Stimulated activated CD4-positive, alpha-beta T cell treated with anti-CD3 and anti-CD28 coated beads, Interleukin-12 subunit alpha, Interleukin-12 subunit beta, amount 100 ng/mL, for 4 hours (primary cell): ENCODE data around the gene BAZ1B.
"Not testable (repeated sequence)": the region's sequence is repeated elsewhere in the genome, so short reads cannot be mapped to it uniquely, and the experiment has no call there.

Source experiments
- DNase-seq: peaks from one replicate; pipeline ENCODE4 v3.0.0-alpha.2; 2020

BAZ1B gene

GRCh38 chr7:73522105-73522872 lies at the start of gene BAZ1B:
Gene BAZ1B, minus strand, starts transcription at chr7:73522293. Its CDS starts 360 bp downstream, at chr7:73521933.
- peak; percentile 95 for DNase-seq

GRCh38 chr7:73570977-73571376 lies 48.9 kb upstream of the BAZ1B start:
- DNase-seq: no peak

GRCh38 chr7:73570521-73570920 lies 48.4 kb upstream of the BAZ1B start:
- DNase-seq: no peak

- DNase-seq: no peak
Measured at GRCh38 chr7:73569042-73569608, 47.0 kb upstream of the BAZ1B start.

GRCh38 chr7:73567846-73568685 lies 46.0 kb upstream of the BAZ1B start:
- DNase-seq: no peak

GRCh38 chr7:73567140-73567539 lies 45.0 kb upstream of the BAZ1B start:
- DNase-seq: no peak

- DNase-seq: not testable (repeated sequence)
Measured at GRCh38 chr7:73566431-73566830, 44.3 kb upstream of the BAZ1B start.

GRCh38 chr7:73565675-73566340 lies 43.7 kb upstream of the BAZ1B start:
- DNase-seq: no peak

- DNase-seq: no peak
Measured at GRCh38 chr7:73560109-73560835, 38.2 kb upstream of the BAZ1B start.

- peak; percentile 74 for DNase-seq
Measured at GRCh38 chr7:73557397-73558257, 35.5 kb upstream of the BAZ1B start, which contains the start of gene BCL7B. Gene BCL7B, minus strand, starts transcription at chr7:73557690. Its CDS starts 112 bp downstream, at chr7:73557578.

GRCh38 chr7:73557108-73557396 lies 35.0 kb upstream of the BAZ1B start:
- peak; percentile 88 for DNase-seq

GRCh38 chr7:73556208-73557107 lies 34.4 kb upstream of the BAZ1B start:
- no peak for DNase-seq

- DNase-seq: no peak
Measured at GRCh38 chr7:73555411-73555982, 33.4 kb upstream of the BAZ1B start.

- DNase-seq: not testable (repeated sequence)
Measured at GRCh38 chr7:73550093-73550492, 28.0 kb upstream of the BAZ1B start.

- DNase-seq: no peak
Measured at GRCh38 chr7:73549176-73549575, 27.1 kb upstream of the BAZ1B start.

GRCh38 chr7:73547841-73548240 lies 25.7 kb upstream of the BAZ1B start:
- DNase-seq: no peak

GRCh38 chr7:73544678-73545077 lies 22.6 kb upstream of the BAZ1B start:
- DNase-seq: no peak

- DNase-seq: no peak
Measured at GRCh38 chr7:73541722-73542121, 19.6 kb upstream of the BAZ1B start.

- DNase-seq: no peak
Measured at GRCh38 chr7:73539709-73540108, 17.6 kb upstream of the BAZ1B start.

GRCh38 chr7:73538510-73538909 lies 16.4 kb upstream of the BAZ1B start:
- DNase-seq: not testable (repeated sequence)
